B cell (primary cell): Measurements from ENCODE around the gene ALDOB. TPM values are rescaled to one million over a fixed set of nuclear protein-coding genes. Genes with fewer than 3 reads are reported as not detected.

Experiments used
- ATAC-seq: fragments of 200-7000 bp; cut with Tn5 transposase; one replicate; pipeline ENCODE4 v1.10.0; 2021; ENCODE audit warnings: low read depth, mild to moderate bottlenecking, moderate number of reproducible peaks, moderate library complexity
- CTCF ChIA-PET: fragments of 350-600 bp; sonication (Branson Sonifier 250); formaldehyde crosslinking; loops from one replicate; lab custom pipeline; 2021; ENCODE audit warnings: antibody characterized with exemption, inconsistent platforms; lab: Charles Lee
- POLR2A ChIA-PET: fragments of 350-600 bp; sonication (Branson Sonifier 250); formaldehyde crosslinking; loops from one replicate; lab custom pipeline; 2021; ENCODE audit warnings: antibody characterized with exemption; lab: Charles Lee
- DNase-seq: peaks from one replicate; pipeline ENCODE4 v3.0.0; 2013
- H2AFZ ChIP-seq: 2 replicates; pipeline ENCODE4 v1.6.1; 2012; ENCODE audit warnings: mild to moderate bottlenecking, low read depth, low read length; ENCODE audit not compliant: insufficient read depth, poor library complexity, severe bottlenecking
- H3K27ac ChIP-seq, 2 donors: 1 replicate in 1 of 2; 2 replicates in 1 of 2; pipeline ENCODE4 v1.5.1; 2012 to 2013; ENCODE audit warnings: low read length in 2 of 2, mild to moderate bottlenecking in 2 of 2, moderate library complexity in 1 of 2
- H3K27me3 ChIP-seq, 4 experiments: fragments of 200-600 bp in 1 of 4; sonication (generic) in 1 of 4; replicated peaks in 1 of 4; 1 replicate in 2 of 4; 2 replicates in 2 of 4; pipeline versions ENCODE4 v1.6.1 to v1.7.0; 2013 to 2016; ENCODE audit warnings: low read length in 3 of 4, mild to moderate bottlenecking in 2 of 4, mixed read lengths in 1 of 4, moderate library complexity in 1 of 4; ENCODE audit not compliant: insufficient read depth in 4 of 4, control insufficient read depth in 3 of 4; ENCODE audit errors: control extremely low read depth in 1 of 4
- H3K36me3 ChIP-seq, 2 experiments: replicated peaks in 1 of 2; 1 replicate in 1 of 2; 2 replicates in 1 of 2; pipeline versions ENCODE4 v1.6.1 to v1.7.1; 2013; ENCODE audit warnings: low read length in 1 of 2; ENCODE audit not compliant: insufficient read depth in 2 of 2, control insufficient read depth in 1 of 2; ENCODE audit errors: control extremely low read depth in 1 of 2, extremely low read depth in 1 of 2
- H3K4me1 ChIP-seq, 2 donors: fragments of 200-600 bp in 1 of 2; sonication (generic) in 1 of 2; 1 replicate in 1 of 2; 2 replicates in 1 of 2; pipeline versions ENCODE4 v1.5.1 to v1.6.1; 2013 to 2017; ENCODE audit warnings: low read length in 2 of 2; ENCODE audit not compliant: control insufficient read depth in 2 of 2, insufficient read depth in 2 of 2
- H3K4me2 ChIP-seq: replicated peaks from 2 replicates; pipeline ENCODE3; 2012; ENCODE audit warnings: mild to moderate bottlenecking, low read depth, low read length; ENCODE audit not compliant: poor library complexity, severe bottlenecking
- H3K4me3 ChIP-seq, 5 experiments: fragments of 200-600 bp in 1 of 5; sonication (generic) in 1 of 5; 1 replicate in 3 of 5; 2 replicates in 2 of 5; pipeline versions ENCODE4 v1.5.1 to v1.7.0; 2011 to 2016; ENCODE audit warnings: low read length in 4 of 5, mild to moderate bottlenecking in 4 of 5, low read depth in 2 of 5, control low read depth in 1 of 5, moderate library complexity in 1 of 5; ENCODE audit not compliant: insufficient read depth in 1 of 5; ENCODE audit errors: control extremely low read depth in 1 of 5, extremely low read depth in 1 of 5
- H3K79me2 ChIP-seq: fragments of 200-600 bp; sonication (generic); one replicate; pipeline ENCODE4 v1.6.0; 2016; ENCODE audit warnings: low read length; ENCODE audit not compliant: control insufficient read depth, insufficient read depth
- H3K9ac ChIP-seq: fragments of 200-600 bp; sonication (generic); 2 replicates; pipeline ENCODE4 v1.6.1; 2017; ENCODE audit warnings: mild to moderate bottlenecking, low read length, moderate library complexity
- H3K9me3 ChIP-seq, 3 donors: one replicate each; pipeline versions ENCODE4 v1.6.1 to v1.7.1; 2013; ENCODE audit warnings: low read length in 2 of 3; ENCODE audit not compliant: control insufficient read depth in 2 of 3, insufficient read depth in 1 of 3; ENCODE audit errors: control extremely low read depth in 1 of 3
- H4K20me1 ChIP-seq: 2 replicates; pipeline ENCODE4 v1.6.0; 2012; ENCODE audit warnings: mild to moderate bottlenecking, low read length; ENCODE audit not compliant: insufficient read depth, control insufficient read depth, poor library complexity, severe bottlenecking
- H3K27ac Mint-ChIP-seq: one replicate; pipeline ENCODE4 v1.8.0; 2021; ENCODE audit warnings: mixed read lengths
- H3K27me3 Mint-ChIP-seq: one replicate; pipeline ENCODE4 v1.8.0; 2021; ENCODE audit warnings: mixed read lengths
- H3K4me1 Mint-ChIP-seq: one replicate; pipeline ENCODE4 v1.8.0; 2021; ENCODE audit warnings: mixed read lengths
- H3K4me3 Mint-ChIP-seq: one replicate; pipeline ENCODE4 v1.8.0; 2021; ENCODE audit warnings: mixed read lengths
- H3K9me3 Mint-ChIP-seq: one replicate; pipeline ENCODE4 v1.8.0; 2022; ENCODE audit warnings: mixed read lengths; ENCODE audit not compliant: insufficient read depth
- EZH2 ChIP-seq: IDR thresholded peaks from 2 replicates; pipeline ENCODE4 v1.6.1; 2012; ENCODE audit warnings: borderline replicate concordance, low read depth, mild to moderate bottlenecking, moderate library complexity, low read length; ENCODE audit not compliant: insufficient read depth, poor library complexity, severe bottlenecking
- WGBS: methylation state at CpG from one replicate; pipeline ENCODE4 v1.1.5; 2013; ENCODE audit warnings: missing lambda C conversion rate; ENCODE audit not compliant: insufficient coverage; 5-methylcytosine and 5-hydroxymethylcytosine counted together
- intact Hi-C: fragments of 100-400 bp; cut with micrococcal nuclease; formaldehyde crosslinking; loops from one replicate; pipeline ENCODE4 v1.10.0; 2022
- polyA plus RNA-seq: library from polyadenylated mRNA; depleted of rRNA; stranded (reverse); fragments of >200 nt; gene quantifications from 2 replicates; pipeline ENCODE4 v1.2.3, GENCODE V29; 2012
- total RNA-seq, 2 donors: library from RNA; stranded (reverse); fragments of 120-200 nt in 1 of 2; gene quantifications; 1 replicate in 1 of 2; 2 replicates in 1 of 2; pipeline versions ENCODE4 v1.2.3 to v1.2.4, GENCODE V29; 2013 to 2022
- TF ChIP-seq, protein P1 (sequence below): fragments of 200-600 bp; IDR thresholded peaks from one replicate; pipeline ENCODE4 v1.8.0; 2022; ENCODE audit warnings: antibody characterized with exemption, mild to moderate bottlenecking

The ALDOB gene
- total and polyA plus RNA-seq, 2 donors (not counting 1 experiment from before 2014, with no cell fraction given): not detected

GRCh38 chr9:101451498-101451897 lies 15.9 kb upstream of the ALDOB start:
- CTCF ChIA-PET: interaction anchor here (1.0 kb wide), 1 partner anchor 10 kb away, joined by 3 read pairs; no protein-coding TSS in a partner anchor
- POLR2A ChIA-PET: no interaction called here
- intact Hi-C loops: no loop called here

DNA sequence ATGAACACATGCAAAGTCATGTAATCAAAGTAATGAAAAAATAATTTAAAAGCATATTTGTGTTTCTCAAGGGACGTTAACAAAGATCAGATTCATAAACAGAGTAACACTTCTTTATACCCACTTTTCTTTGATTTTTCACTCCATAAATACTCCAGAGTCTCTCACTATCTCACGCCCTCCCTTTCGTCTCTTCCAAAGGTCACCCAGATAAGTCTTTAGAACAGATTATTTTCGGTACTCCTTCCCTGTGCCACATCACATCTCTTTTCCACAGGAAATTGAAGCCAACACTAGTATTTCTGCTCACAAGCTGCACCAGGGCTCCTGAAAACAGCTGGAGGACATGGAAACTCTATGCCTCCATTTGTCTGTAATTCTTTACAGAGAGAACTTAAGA lies 15.4 kb upstream of the ALDOB start:
- H3K4me1 ChIP-seq: peaks cover 10 to 12% of the 10 kb centered on the region in 2 donors
- H4K20me1 ChIP-seq: no peaks in the 10 kb centered on the region
- DNase-seq: no peak
- Mint-ChIP-seq H3K9me3 (peaks cover 3% of the 10 kb centered on the region), H3K4me1 (peaks cover 12% of the 10 kb centered on the region), H3K4me3 (no peak overlapping the region), H3K27me3 (peaks cover 49% of the 10 kb centered on the region), H3K27ac (no peak overlapping the region)
- no peak overlapping the region for H2AFZ ChIP-seq
- TF ChIP-seq, protein P1, sequence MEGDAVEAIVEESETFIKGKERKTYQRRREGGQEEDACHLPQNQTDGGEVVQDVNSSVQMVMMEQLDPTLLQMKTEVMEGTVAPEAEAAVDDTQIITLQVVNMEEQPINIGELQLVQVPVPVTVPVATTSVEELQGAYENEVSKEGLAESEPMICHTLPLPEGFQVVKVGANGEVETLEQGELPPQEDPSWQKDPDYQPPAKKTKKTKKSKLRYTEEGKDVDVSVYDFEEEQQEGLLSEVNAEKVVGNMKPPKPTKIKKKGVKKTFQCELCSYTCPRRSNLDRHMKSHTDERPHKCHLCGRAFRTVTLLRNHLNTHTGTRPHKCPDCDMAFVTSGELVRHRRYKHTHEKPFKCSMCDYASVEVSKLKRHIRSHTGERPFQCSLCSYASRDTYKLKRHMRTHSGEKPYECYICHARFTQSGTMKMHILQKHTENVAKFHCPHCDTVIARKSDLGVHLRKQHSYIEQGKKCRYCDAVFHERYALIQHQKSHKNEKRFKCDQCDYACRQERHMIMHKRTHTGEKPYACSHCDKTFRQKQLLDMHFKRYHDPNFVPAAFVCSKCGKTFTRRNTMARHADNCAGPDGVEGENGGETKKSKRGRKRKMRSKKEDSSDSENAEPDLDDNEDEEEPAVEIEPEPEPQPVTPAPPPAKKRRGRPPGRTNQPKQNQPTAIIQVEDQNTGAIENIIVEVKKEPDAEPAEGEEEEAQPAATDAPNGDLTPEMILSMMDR: no peak
- TF ChIP-seq EZH2: no peak
- intact Hi-C loops: no loop called here
- ChIA-PET POLR2A (no interaction called here), CTCF (interaction anchor here (1.0 kb wide), 1 partner anchor 11 kb away, joined by 3 read pairs; no protein-coding TSS in a partner anchor)
- H3K27me3 ChIP-seq: peaks cover 0 to 19% (median 13%) of the 10 kb centered on the region in 4 experiments
- H3K4me3 ChIP-seq: no peak overlapping the region
- H3K36me3 ChIP-seq: no peaks in the 10 kb centered on the region
- peaks cover 0 to 13% (median 0%) of the 10 kb centered on the region in 3 donors for H3K9me3 ChIP-seq
- 71% methylated on average over 4 of the region's 4 CpGs for WGBS
- no peak overlapping the region for H3K27ac ChIP-seq
- no peaks in the 10 kb centered on the region for H3K79me2 ChIP-seq
- no peak overlapping the region for H3K4me2 ChIP-seq
- no peak for ATAC-seq
- H3K9ac ChIP-seq: no peak overlapping the region

More at GRCh38 chr9:101451498-101451897, 15.9 kb upstream of the ALDOB start:
- Histone ChIP-seq H3K36me3 (no peaks in the 10 kb centered on the region), H2AFZ (no peak overlapping the region), H3K27ac (no peak overlapping the region), H3K27me3 (peaks cover 0 to 17% (median 13%) of the 10 kb centered on the region in 4 experiments), H3K4me2 (no peak overlapping the region), H3K9me3 (peaks cover 0 to 13% (median 0%) of the 10 kb centered on the region in 3 donors), H3K79me2 (no peaks in the 10 kb centered on the region), H3K4me3 (no peak overlapping the region), H4K20me1 (no peaks in the 10 kb centered on the region), H3K4me1 (peaks cover 10 to 12% of the 10 kb centered on the region in 2 donors), H3K9ac (no peak overlapping the region)
- ATAC-seq: no peak
- H3K4me1 Mint-ChIP-seq: peaks cover 12% of the 10 kb centered on the region
- DNase-seq: no peak
- WGBS: 84% methylated on average over 4 of the region's 4 CpGs
- H3K27me3 Mint-ChIP-seq: peaks cover 45% of the 10 kb centered on the region
- H3K27ac Mint-ChIP-seq: no peak overlapping the region
- peaks cover 3% of the 10 kb centered on the region for H3K9me3 Mint-ChIP-seq
- H3K4me3 Mint-ChIP-seq: no peak overlapping the region
- TF ChIP-seq, protein P1: no peak
- TF ChIP-seq EZH2: no peak
